Activated gamma-delta T cell treated with Interleukin-2 at 50 U/mL for 16 hours (primary cell): ENCODE data around the gene TSHR.

ENCODE experiments used
- DNase-seq: peaks from one replicate; pipeline ENCODE4 v3.0.0-alpha.2; 2020

TSHR gene

DNA sequence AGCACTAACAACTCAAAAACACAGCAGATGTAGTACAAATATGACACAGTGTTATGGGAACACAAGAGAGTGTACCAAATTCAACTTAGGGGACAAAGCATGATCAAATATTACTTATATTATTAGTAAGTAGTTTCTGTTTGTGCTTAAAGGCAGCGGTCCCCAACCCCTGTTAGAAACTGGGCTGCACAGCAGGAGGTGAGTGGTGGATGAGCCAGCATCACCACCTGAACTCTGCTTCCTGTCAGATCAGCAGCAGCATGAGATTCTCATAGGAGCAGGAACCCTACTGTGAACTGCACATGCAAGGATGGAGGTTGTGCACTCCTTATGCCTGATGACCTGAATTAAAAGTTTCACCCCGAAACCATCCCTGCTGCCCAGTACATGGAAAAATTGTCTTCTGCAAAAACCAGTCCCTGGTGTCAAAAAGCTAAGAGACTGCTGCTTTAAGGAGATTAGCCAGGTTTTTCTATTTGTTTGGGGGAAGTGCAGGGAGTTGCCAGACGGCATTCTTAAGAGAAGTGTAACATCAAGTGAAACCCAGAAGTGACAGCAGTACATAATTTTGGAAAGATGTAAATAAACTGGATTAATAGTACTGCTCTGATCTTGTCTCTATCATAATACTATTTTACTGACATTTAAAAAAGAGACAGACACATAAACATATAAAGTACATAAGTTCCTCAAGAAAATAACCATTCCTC lies 238.7 kb downstream of the TSHR start:
- DNase-seq, result no peak
